H1 (cell line): ENCODE results near the gene RASD2. TPM values are rescaled to one million over a fixed set of nuclear protein-coding genes. Genes with fewer than 3 reads are reported as not detected.

ENCODE experiments used
- CTCF ChIA-PET: fragments of 300-600 bp; sonication (Branson Sonifier 250); formaldehyde crosslinking; loops from one replicate; lab custom pipeline; 2021; ENCODE audit not compliant: partially characterized antibody; lab: Charles Lee
- POLR2A ChIA-PET: fragments of 300-600 bp; sonication (Branson Sonifier 250); formaldehyde crosslinking; loops from one replicate; lab custom pipeline; 2021; ENCODE audit warnings: inconsistent platforms; ENCODE audit not compliant: partially characterized antibody; lab: Charles Lee
- DNase-seq, 2 experiments: peaks; one replicate each; pipeline versions ENCODE4 v3.0.0 to v3.0.0-alpha.2; 2010 to 2022; ENCODE audit warnings: low spot score in 2 of 2, low read depth in 1 of 2, mixed read lengths in 1 of 2
- FAIRE-seq: peaks from 2 replicates; lab custom pipeline; 2011; peaks lifted over from hg19 to GRCh38; lab: Jason Lieb, UNC
- H2AFZ ChIP-seq: 2 replicates; pipeline ENCODE4 v1.8.1; 2012; ENCODE audit warnings: low read length, inconsistent platforms
- H2AK5ac ChIP-seq: 2 replicates; pipeline ENCODE4 v1.6.1; 2013; ENCODE audit warnings: low read depth, low read length
- H2BK120ac ChIP-seq: replicated peaks from 2 replicates; pipeline ENCODE3; 2013; ENCODE audit warnings: low read depth, low read length, inconsistent platforms
- H2BK12ac ChIP-seq: 2 replicates; pipeline ENCODE4 v1.6.1; 2013; ENCODE audit warnings: low read depth, low read length
- H2BK15ac ChIP-seq: 2 replicates; pipeline ENCODE4 v1.6.1; 2013; ENCODE audit warnings: low read length
- H2BK20ac ChIP-seq: 2 replicates; pipeline ENCODE4 v1.6.1; 2013; ENCODE audit warnings: low read length
- H2BK5ac ChIP-seq: 2 replicates; pipeline ENCODE4 v1.6.1; 2013; ENCODE audit warnings: low read depth, low read length
- H3K14ac ChIP-seq: 2 replicates; pipeline ENCODE4 v1.6.1; 2013; ENCODE audit warnings: inconsistent platforms; ENCODE audit not compliant: insufficient read length
- H3K18ac ChIP-seq: 2 replicates; pipeline ENCODE4 v1.6.1; 2013; ENCODE audit warnings: low read length; ENCODE audit errors: extremely low read depth
- H3K23ac ChIP-seq: 2 replicates; pipeline ENCODE4 v1.6.1; 2013; ENCODE audit warnings: inconsistent platforms; ENCODE audit not compliant: insufficient read length
- H3K23me2 ChIP-seq: 2 replicates; pipeline ENCODE4 v1.6.1; 2013; ENCODE audit warnings: low read depth, low read length
- H3K27ac ChIP-seq: 2 replicates; pipeline ENCODE4 v1.6.1; 2011; ENCODE audit warnings: low read depth, low read length, inconsistent platforms
- H3K27me3 ChIP-seq, 4 experiments: replicated peaks in 1 of 4; 1 replicate in 1 of 4; 2 replicates in 3 of 4; pipeline versions ENCODE4 v1.6.1 to v1.8.1; 2011 to 2013; ENCODE audit warnings: low read length in 3 of 4, mild to moderate bottlenecking in 3 of 4, inconsistent platforms in 2 of 4, mixed read lengths in 2 of 4, moderate library complexity in 1 of 4; ENCODE audit not compliant: control insufficient read depth in 3 of 4, insufficient read depth in 3 of 4; ENCODE audit errors: extremely low read depth in 1 of 4
- H3K36me3 ChIP-seq, 4 experiments: 2 replicates each; pipeline versions ENCODE4 v1.6.1 to v1.8.1; 2011 to 2013; ENCODE audit warnings: mild to moderate bottlenecking in 4 of 4, low read length in 3 of 4, moderate library complexity in 2 of 4, control low read depth in 1 of 4, inconsistent platforms in 1 of 4; ENCODE audit not compliant: insufficient read depth in 4 of 4, control insufficient read depth in 2 of 4
- H3K4ac ChIP-seq: replicated peaks from 2 replicates; pipeline ENCODE3; 2013; ENCODE audit warnings: low read length, low read depth, mixed read lengths, inconsistent platforms; ENCODE audit not compliant: insufficient read length
- H3K4me1 ChIP-seq, 4 experiments: replicated peaks in 1 of 4; 1 replicate in 1 of 4; 2 replicates in 3 of 4; pipeline versions ENCODE4 v1.6.1 to v1.8.1; 2011 to 2013; ENCODE audit warnings: low read length in 3 of 4, inconsistent platforms in 2 of 4, mixed read lengths in 1 of 4; ENCODE audit not compliant: insufficient read depth in 4 of 4, control insufficient read depth in 3 of 4
- H3K4me2 ChIP-seq, 2 experiments: 2 replicates each; pipeline versions ENCODE4 v1.6.1 to v1.8.1; 2011 to 2013; ENCODE audit warnings: low read depth in 2 of 2, low read length in 2 of 2, control low read depth in 1 of 2, inconsistent platforms in 1 of 2, mild to moderate bottlenecking in 1 of 2; ENCODE audit not compliant: insufficient read depth in 1 of 2
- H3K4me3 ChIP-seq, 4 experiments: fragments of 200-600, 300-600 bp in 1 of 4; sonication (generic), shearing (Covaris generic), sonication (Bioruptor Twin) in 1 of 4; 2 replicates each; pipeline versions ENCODE4 v1.5.1 to v1.8.1; 2011 to 2016; ENCODE audit warnings: low read length in 4 of 4, low read depth in 3 of 4, control low read depth in 2 of 4, inconsistent platforms in 2 of 4, mild to moderate bottlenecking in 2 of 4, mixed read lengths in 1 of 4, moderate library complexity in 1 of 4; ENCODE audit not compliant: insufficient read depth in 2 of 4; ENCODE audit errors: extremely low read depth in 1 of 4
- H3K56ac ChIP-seq: replicated peaks from 2 replicates; pipeline ENCODE3; 2013; ENCODE audit warnings: low read depth, mild to moderate bottlenecking, mixed read lengths, low read length, inconsistent platforms; ENCODE audit not compliant: insufficient read length
- H3K79me1 ChIP-seq: 2 replicates; pipeline ENCODE4 v1.6.1; 2013; ENCODE audit warnings: low read depth, low read length, control low read depth
- H3K79me2 ChIP-seq, 2 experiments: 2 replicates each; pipeline versions ENCODE4 v1.6.1 to v1.8.1; 2012 to 2013; ENCODE audit warnings: low read length in 2 of 2, mild to moderate bottlenecking in 2 of 2, inconsistent platforms in 1 of 2; ENCODE audit not compliant: insufficient read depth in 2 of 2, control insufficient read depth in 1 of 2
- H3K9ac ChIP-seq, 4 experiments: replicated peaks in 1 of 4; 1 replicate in 1 of 4; 2 replicates in 3 of 4; pipeline versions ENCODE4 v1.6.1 to v1.8.1; 2011 to 2013; ENCODE audit warnings: low read depth in 3 of 4, low read length in 3 of 4, control low read depth in 2 of 4, mild to moderate bottlenecking in 2 of 4, moderate library complexity in 2 of 4, inconsistent platforms in 1 of 4; ENCODE audit errors: extremely low read depth in 1 of 4
- H3K9me3 ChIP-seq, 2 experiments: 2 replicates each; pipeline versions ENCODE4 v1.6.1 to v1.8.1; 2012 to 2013; ENCODE audit warnings: mild to moderate bottlenecking in 2 of 2, moderate library complexity in 2 of 2, control low read depth in 1 of 2, inconsistent platforms in 1 of 2, low read depth in 1 of 2, low read length in 1 of 2, mixed read lengths in 1 of 2; ENCODE audit not compliant: insufficient read depth in 2 of 2
- H4K20me1 ChIP-seq, 2 experiments: replicated peaks in 1 of 2; 2 replicates each; pipeline versions ENCODE3 to v1.8.1; 2011 to 2013; ENCODE audit warnings: inconsistent platforms in 2 of 2, low read length in 2 of 2, mild to moderate bottlenecking in 1 of 2; ENCODE audit not compliant: insufficient read depth in 2 of 2, control insufficient read depth in 1 of 2
- H4K5ac ChIP-seq: 2 replicates; pipeline ENCODE4 v1.6.1; 2013; ENCODE audit warnings: low read length, low read depth, mixed read lengths, inconsistent platforms; ENCODE audit not compliant: insufficient read length
- H4K8ac ChIP-seq: 2 replicates; pipeline ENCODE4 v1.8.0; 2013; ENCODE audit warnings: mild to moderate bottlenecking, moderate library complexity, low read length, inconsistent platforms; ENCODE audit not compliant: insufficient read depth; ENCODE audit errors: extremely low read depth
- H4K91ac ChIP-seq: replicated peaks from 2 replicates; pipeline ENCODE3; 2013; ENCODE audit warnings: low read length, mixed read lengths, inconsistent platforms; ENCODE audit not compliant: insufficient read length
- ASH2L ChIP-seq: fragments of 200-600, 300-600 bp; sonication (generic); IDR thresholded peaks from one replicate; pipeline ENCODE4 v1.7.1; 2017; ENCODE audit warnings: low read length
- CEBPB ChIP-seq: IDR thresholded peaks from 2 replicates; pipeline ENCODE4 v1.6.1; 2012; ENCODE audit warnings: low read depth, low read length
- CHD1 ChIP-seq: IDR thresholded peaks from 2 replicates; pipeline ENCODE4 v1.6.1; 2012; ENCODE audit warnings: low read depth, low read length, improper control_type of control experiment
- EGR1 ChIP-seq: IDR thresholded peaks from 2 replicates; pipeline ENCODE4 v1.6.1; 2011; ENCODE audit warnings: low read depth, low read length, borderline replicate concordance
- GTF2F1 ChIP-seq: IDR thresholded peaks from 2 replicates; pipeline ENCODE4 v1.6.1; 2012; ENCODE audit warnings: low read depth, low read length, improper control_type of control experiment, borderline replicate concordance
- KDM5A ChIP-seq: fragments of 200-600 bp; IDR thresholded peaks from 2 replicates; pipeline ENCODE4 v1.7.1; 2012; ENCODE audit warnings: mild to moderate bottlenecking, low read length, inconsistent platforms, mixed read lengths
- RBBP5 ChIP-seq: IDR thresholded peaks from 2 replicates; pipeline ENCODE4 v1.7.1; 2012; ENCODE audit warnings: low read depth, mild to moderate bottlenecking, inconsistent platforms, low read length, moderate library complexity, borderline replicate concordance
- SAP30 ChIP-seq: fragments of 300-600 bp; sonication (generic); IDR thresholded peaks from 2 replicates; pipeline ENCODE4 v1.7.1; 2012; ENCODE audit warnings: low read length, moderate library complexity, mild to moderate bottlenecking, inconsistent platforms; ENCODE audit not compliant: insufficient read depth, insufficient replicate concordance
- SP1 ChIP-seq: IDR thresholded peaks from 2 replicates; pipeline ENCODE4 v1.6.1; 2011; ENCODE audit warnings: low read depth, low read length
- SP2 ChIP-seq: IDR thresholded peaks from 2 replicates; pipeline ENCODE4 v1.6.1; 2012; ENCODE audit warnings: mild to moderate bottlenecking, low read length, inconsistent platforms
- SRF ChIP-seq: IDR thresholded peaks from 2 replicates; pipeline ENCODE4 v1.6.1; 2011; ENCODE audit warnings: mild to moderate bottlenecking, low read depth, low read length, moderate library complexity
- WGBS, 2 experiments: shearing (Covaris generic) in 1 of 2; methylation state at CpG; one replicate each; pipeline versions ENCODE4 v1.1.6 to v1.1.7; 2013 to 2015; ENCODE audit warnings: low lambda C conversion rate in 2 of 2, mixed read lengths in 2 of 2, inconsistent platforms in 1 of 2, low coverage in 1 of 2, missing lambda C conversion rate in 1 of 2; ENCODE audit not compliant: insufficient replicate concordance in 2 of 2, insufficient coverage in 1 of 2, insufficient read length in 1 of 2; ENCODE audit errors: extremely low coverage in 1 of 2, missing lambda C conversion rate in 1 of 2; 5-methylcytosine and 5-hydroxymethylcytosine counted together
- polyA plus RNA-seq, 7 experiments: library from polyadenylated mRNA; depleted of rRNA in 3 of 7; stranded (reverse) in 5 of 7; unstranded in 2 of 7; fragments of >200 nt in 5 of 7; fragments of 200-250 nt in 2 of 7; gene quantifications; 1 replicate in 5 of 7; 2 replicates in 1 of 7; 4 replicates in 1 of 7; pipeline versions ENCODE4 v1.2.1 to v1.2.3, GENCODE V29; 2011 to 2013; ENCODE audit warnings: missing spikeins in 2 of 7, mixed read lengths in 2 of 7
- total RNA-seq: library from RNA; stranded (reverse); fragmentation: NEBNext Ultra II Directional; extraction: Animal tissue kit (Norgen Biotek cat#: 25700); gene quantifications from 2 replicates; pipeline ENCODE4 v1.2.1, GENCODE V29; 2021
- TF ChIP-seq, protein P1 (sequence below): IDR thresholded peaks from 2 replicates; pipeline ENCODE4 v1.6.1; 2011; ENCODE audit warnings: low read length, improper control_type of control experiment
- TF ChIP-seq, protein P2 (sequence below): IDR thresholded peaks from 2 replicates; pipeline ENCODE4 v1.6.1; 2012; ENCODE audit warnings: inconsistent platforms

Gene RASD2
- total and polyA plus RNA-seq, 2 of the 8 experiments (the other 6 are each of a cell fraction or from before 2014, with no cell fraction given) = 1.9 to 5.1 TPM

DNA sequence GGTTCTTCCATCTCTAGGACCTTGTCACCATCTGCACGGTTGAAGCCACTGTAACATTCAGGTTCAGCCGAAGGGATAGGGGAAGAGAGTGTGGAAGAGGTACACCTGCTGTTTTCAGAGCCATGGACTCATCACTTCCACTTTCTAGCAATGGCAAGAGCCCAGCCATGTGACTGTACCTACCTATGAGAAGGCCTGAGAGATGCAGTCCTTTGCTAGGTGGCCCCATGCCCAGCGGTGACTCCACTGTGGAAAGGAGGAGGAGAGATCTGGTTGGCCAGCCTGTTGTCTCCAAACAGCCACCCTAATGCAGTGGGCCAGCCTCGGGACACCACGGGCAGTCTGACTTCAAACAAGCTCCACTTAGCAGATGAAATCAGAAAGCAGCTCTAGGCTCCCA lies 16.0 kb downstream of the RASD2 start:
- H3K9me3 ChIP-seq = no peaks in the 10 kb centered on the region
- no peaks in the 10 kb centered on the region for H4K20me1 ChIP-seq
- no peak overlapping the region for H4K91ac ChIP-seq
- WGBS, 2 experiments = 97% methylated on average over 5 of the region's 5 CpGs; no CpG with 5 or more reads in 1 of the 2 experiments
- no peaks in the 10 kb centered on the region for H3K36me3 ChIP-seq
- H3K79me1 ChIP-seq = no peaks in the 10 kb centered on the region
- H4K5ac ChIP-seq = no peak overlapping the region
- no peak for DNase-seq
- no peak overlapping the region for H3K4me2 ChIP-seq
- ChIA-PET POLR2A (no interaction called here), CTCF (interaction anchor here (0.8 to 1.7 kb wide), 7 partner anchors 9 to 205 kb away, joined by 3 to 6 read pairs (median 4); partner anchors contain the start of gene RASD2)
- no peak overlapping the region; a peak in 1 of 7 replicates for H3K9ac ChIP-seq
- H3K79me2 ChIP-seq = no peaks in the 10 kb centered on the region
- no peak overlapping the region for H4K8ac ChIP-seq
- H2AK5ac ChIP-seq = peak overlapping the region; percentile 28; the same call in 1 of the 2 replicates
- H2BK5ac ChIP-seq = 0 out of 2 replicates have a peak overlapping the region, but pooled peaks have one; percentile 12
- H2BK15ac ChIP-seq = peak overlapping the region; percentile 54; the same call in 1 of the 2 replicates
- no peak overlapping the region for H3K4me3 ChIP-seq
- H3K56ac ChIP-seq = no peak overlapping the region
- H3K23ac ChIP-seq = no peak overlapping the region
- no peak overlapping the region for H3K14ac ChIP-seq
- no peak overlapping the region for H2BK120ac ChIP-seq
- no peaks in the 10 kb centered on the region for H3K27me3 ChIP-seq
- H2AFZ ChIP-seq = no peak overlapping the region
- no peak overlapping the region for H3K4ac ChIP-seq
- H3K27ac ChIP-seq = no peak overlapping the region
- H3K23me2 ChIP-seq = no peaks in the 10 kb centered on the region
- peaks cover under 1 to 7% (median 5%) of the 10 kb centered on the region in 4 experiments; a peak in 4 of 7 replicates for H3K4me1 ChIP-seq
- H3K18ac ChIP-seq = no peak overlapping the region
- H2BK20ac ChIP-seq = 0 out of 2 replicates have a peak overlapping the region, but pooled peaks have one; percentile 6
- no peak for FAIRE-seq
- peak overlapping the region; percentile 82; the same call in 1 of the 2 replicates for H2BK12ac ChIP-seq
- no peak for TF ChIP-seq GTF2F1
- TF ChIP-seq EGR1 = no peak
- TF ChIP-seq, protein P1, sequence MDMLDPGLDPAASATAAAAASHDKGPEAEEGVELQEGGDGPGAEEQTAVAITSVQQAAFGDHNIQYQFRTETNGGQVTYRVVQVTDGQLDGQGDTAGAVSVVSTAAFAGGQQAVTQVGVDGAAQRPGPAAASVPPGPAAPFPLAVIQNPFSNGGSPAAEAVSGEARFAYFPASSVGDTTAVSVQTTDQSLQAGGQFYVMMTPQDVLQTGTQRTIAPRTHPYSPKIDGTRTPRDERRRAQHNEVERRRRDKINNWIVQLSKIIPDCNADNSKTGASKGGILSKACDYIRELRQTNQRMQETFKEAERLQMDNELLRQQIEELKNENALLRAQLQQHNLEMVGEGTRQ = no peak
- no peak for TF ChIP-seq KDM5A
- no peak for TF ChIP-seq SAP30
- TF ChIP-seq SP2 = no peak
- TF ChIP-seq, protein P2, sequence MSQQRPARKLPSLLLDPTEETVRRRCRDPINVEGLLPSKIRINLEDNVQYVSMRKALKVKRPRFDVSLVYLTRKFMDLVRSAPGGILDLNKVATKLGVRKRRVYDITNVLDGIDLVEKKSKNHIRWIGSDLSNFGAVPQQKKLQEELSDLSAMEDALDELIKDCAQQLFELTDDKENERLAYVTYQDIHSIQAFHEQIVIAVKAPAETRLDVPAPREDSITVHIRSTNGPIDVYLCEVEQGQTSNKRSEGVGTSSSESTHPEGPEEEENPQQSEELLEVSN = no peak
- TF ChIP-seq ASH2L = no peak
- no peak for TF ChIP-seq SRF
- no peak for TF ChIP-seq SP1
- TF ChIP-seq RBBP5 = no peak
- TF ChIP-seq CEBPB = no peak
- no peak for TF ChIP-seq CHD1
